Measurements from ENCODE around the gene RFX5.

The RFX5 gene

GRCh38 chr1:151343587-151343986 lies 3.5 kb downstream of the RFX5 start:
- no peak overlapping the region for H3K4me3 ChIP-seq (ENCODE audit: low read length)
- TF ChIP-seq ZNF274 (IDR thresholded peaks at IDR 0.05; ENCODE audit: low read depth, low read length), result no peak

- no peak overlapping the region for H3K4me3 ChIP-seq (ENCODE audit: low read length)
- no peak for TF ChIP-seq ZNF274 (IDR thresholded peaks at IDR 0.05; ENCODE audit: low read depth, low read length)
These were observed 4.5 kb downstream of the RFX5 start for GRCh38 chr1:151342569-151342968.

- no peak overlapping the region for H3K4me3 ChIP-seq (ENCODE audit: low read length)
These were observed 5.0 kb downstream of the RFX5 start for GRCh38 chr1:151342021-151342420.

GRCh38 chr1:151340870-151341754 lies 5.9 kb downstream of the RFX5 start:
- no peak for TF ChIP-seq ZNF274 (IDR thresholded peaks at IDR 0.05; ENCODE audit: low read depth, low read length)
- no peak overlapping the region for H3K4me3 ChIP-seq (ENCODE audit: low read length)

More at GRCh38 chr1:151342021-151342420, 5.0 kb downstream of the RFX5 start:
- TF ChIP-seq ZNF274 (IDR thresholded peaks at IDR 0.05; ENCODE audit: low read depth, low read length), result no peak

- TF ChIP-seq ZNF274 (IDR thresholded peaks at IDR 0.05; ENCODE audit: low read depth, low read length), result no peak
- H3K4me3 ChIP-seq (ENCODE audit: low read length), result no peak overlapping the region
These were observed 10.5 kb downstream of the RFX5 start for GRCh38 chr1:151336556-151336955.

- no peak for TF ChIP-seq ZNF274 (IDR thresholded peaks at IDR 0.05; ENCODE audit: low read depth, low read length)
- no peak overlapping the region for H3K4me3 ChIP-seq (ENCODE audit: low read length)
These were observed 12.2 kb downstream of the RFX5 start for GRCh38 chr1:151334822-151335221.

GRCh38 chr1:151327903-151328674 lies 19.0 kb downstream of the RFX5 start:
- no peak for TF ChIP-seq ZNF274 (IDR thresholded peaks at IDR 0.05; ENCODE audit: low read depth, low read length)
- H3K4me3 ChIP-seq (ENCODE audit: low read length), result peak overlapping the region; percentile 98

GRCh38 chr1:151327223-151327902 lies 19.7 kb downstream of the RFX5 start, which contains the start of gene PI4KB:
Gene PI4KB (minus strand): TSS chr1:151327416. CDS start chr1:151316481, 10,935 bp downstream.
- no peak for TF ChIP-seq ZNF274 (IDR thresholded peaks at IDR 0.05; ENCODE audit: low read depth, low read length)
- H3K4me3 ChIP-seq (ENCODE audit: low read length), result peak within 1 kb of the TSS; percentile 98

- H3K4me3 ChIP-seq (ENCODE audit: low read length), result peak overlapping the region; percentile 98
- TF ChIP-seq ZNF274 (IDR thresholded peaks at IDR 0.05; ENCODE audit: low read depth, low read length), result no peak
These were observed 20.3 kb downstream of the RFX5 start for GRCh38 chr1:151326619-151327222.

- no peak for TF ChIP-seq ZNF274 (IDR thresholded peaks at IDR 0.05; ENCODE audit: low read depth, low read length)
- H3K4me3 ChIP-seq (ENCODE audit: low read length), result peak overlapping the region; percentile 98
These were observed 21.2 kb downstream of the RFX5 start for GRCh38 chr1:151325646-151326429.

GRCh38 chr1:151325231-151325630 lies 21.8 kb downstream of the RFX5 start:
- no peak for TF ChIP-seq ZNF274 (IDR thresholded peaks at IDR 0.05; ENCODE audit: low read depth, low read length)
- no peak overlapping the region for H3K4me3 ChIP-seq (ENCODE audit: low read length)

GRCh38 chr1:151324390-151324930 lies 22.6 kb downstream of the RFX5 start:
- H3K4me3 ChIP-seq (ENCODE audit: low read length), result no peak overlapping the region
- no peak for TF ChIP-seq ZNF274 (IDR thresholded peaks at IDR 0.05; ENCODE audit: low read depth, low read length)

GRCh38 chr1:151318975-151319374 lies 28.1 kb downstream of the RFX5 start:
- no peak for TF ChIP-seq ZNF274 (IDR thresholded peaks at IDR 0.05; ENCODE audit: low read depth, low read length)

More at GRCh38 chr1:151318975-151319374, 28.1 kb downstream of the RFX5 start:
- H3K4me3 ChIP-seq (ENCODE audit: low read length), result no peak overlapping the region

All from GM08714 (cell line).